GM18502 (cell line): ENCODE results near the gene NAA38.

Experiments used
- ATAC-seq: cut with Tn5 transposase; IDR thresholded peaks from one replicate; pipeline ENCODE4 v1.9.1; 2021; ENCODE audit warnings: mild to moderate bottlenecking; ENCODE audit not compliant: unreplicated experiment, poor library complexity

Gene NAA38

GRCh38 chr17:7854078-7854777, 3.1 kb downstream of the NAA38 start:
- no peak for ATAC-seq

GRCh38 chr17:7853691-7854038, 3.7 kb downstream of the NAA38 start:
- ATAC-seq = no peak

- no peak for ATAC-seq
These were observed 4.3 kb downstream of the NAA38 start for GRCh38 chr17:7852919-7853690.

- no peak for ATAC-seq
These were observed 5.1 kb downstream of the NAA38 start for GRCh38 chr17:7852262-7852670.

GRCh38 chr17:7851438-7852261, 5.7 kb downstream of the NAA38 start:
- ATAC-seq = peak; percentile 67

- no peak for ATAC-seq
These were observed 6.5 kb downstream of the NAA38 start for GRCh38 chr17:7850701-7851437.

GRCh38 chr17:7849751-7850504, 7.4 kb downstream of the NAA38 start:
- ATAC-seq = no peak

- ATAC-seq = no peak
These were observed 8.1 kb downstream of the NAA38 start for GRCh38 chr17:7849130-7849750.

GRCh38 chr17:7848739-7849129, 8.6 kb downstream of the NAA38 start:
- no peak for ATAC-seq

GRCh38 chr17:7848131-7848579, 9.2 kb downstream of the NAA38 start:
- no peak for ATAC-seq

- no peak for ATAC-seq
These were observed 10.3 kb downstream of the NAA38 start for GRCh38 chr17:7846765-7847661.

GRCh38 chr17:7846063-7846735, 11.2 kb downstream of the NAA38 start:
- ATAC-seq = no peak

- ATAC-seq = no peak
These were observed 11.8 kb downstream of the NAA38 start for GRCh38 chr17:7845359-7846062.

GRCh38 chr17:7844292-7845154, 12.8 kb downstream of the NAA38 start:
- ATAC-seq = peak; percentile 51

- ATAC-seq = peak; percentile 26
These were observed 13.6 kb downstream of the NAA38 start for GRCh38 chr17:7843536-7844291.

GRCh38 chr17:7843257-7843535, 14.2 kb downstream of the NAA38 start:
- ATAC-seq = peak; percentile 7
